Colonic mucosa (tissue), 4 donors: ENCODE data around the gene DPY19L1. TPM values are rescaled to one million over a fixed set of nuclear protein-coding genes. Genes with fewer than 3 reads are reported as not detected.
"Not testable (repeated sequence)": the region's sequence is repeated elsewhere in the genome, so short reads cannot be mapped to it uniquely, and the experiment has no call there.

Experiments used
- DNase-seq: peaks from one replicate; pipeline ENCODE4 v3.0.0-alpha.2; 2020
- H3K27ac ChIP-seq: fragments of 200-600 bp; one replicate; pipeline ENCODE4 v1.8.0; 2021
- H3K27me3 ChIP-seq: fragments of 200-600 bp; one replicate; pipeline ENCODE4 v1.8.0; 2021
- H3K36me3 ChIP-seq: fragments of 200-600 bp; one replicate; pipeline ENCODE4 v1.8.0; 2021
- H3K4me1 ChIP-seq: fragments of 200-600 bp; one replicate; pipeline ENCODE4 v1.8.0; 2021; ENCODE audit warnings: mild to moderate bottlenecking
- H3K4me3 ChIP-seq: fragments of 200-600 bp; one replicate; pipeline ENCODE4 v1.8.0; 2021
- H3K9ac ChIP-seq, 2 donors: one replicate each; pipeline ENCODE4 v1.7.0; 2013; ENCODE audit warnings: control low read depth in 2 of 2, low read depth in 2 of 2, low read length in 2 of 2
- H3K9me3 ChIP-seq: fragments of 200-600 bp; one replicate; pipeline ENCODE4 v1.8.0; 2021
- CTCF ChIP-seq: fragments of 200-600 bp; IDR thresholded peaks from one replicate; pipeline ENCODE4 v1.8.0; 2022; ENCODE audit warnings: antibody characterized with exemption, mild to moderate bottlenecking
- intact Hi-C: fragments of 100-400 bp; cut with DNase I; formaldehyde crosslinking; loops from one replicate; pipeline ENCODE4 v1.14.1; 2022
- total RNA-seq, 2 donors: library from RNA; stranded (reverse); fragmentation: NEBNext Ultra II Directional in 1 of 2; extraction: Animal tissue kit (Norgen Biotek cat#: 25700) in 1 of 2; gene quantifications; one replicate each; pipeline ENCODE4 v1.2.1, GENCODE V29; 2021
- donor health status: healthy.
- donor health status: DM: no; HTN: no; CAD: no.
- donor health status: DM: no; HTN: no; CAD: no.

Gene DPY19L1
- total RNA-seq, 2 donors from 2014 or later = 21.9 to 26.2 TPM

GRCh38 chr7:34900891-34901513 lies 136.3 kb downstream of the DPY19L1 start:
- intact Hi-C loops = no loop called here
- Histone ChIP-seq H3K4me3 (no peak overlapping the region), H3K27ac (no peak overlapping the region), H3K36me3 (no peaks in the 10 kb centered on the region), H3K27me3 (no peaks in the 10 kb centered on the region), H3K9me3 (no peaks in the 10 kb centered on the region), H3K9ac (no peak overlapping the region), H3K4me1 (no peaks in the 10 kb centered on the region)
- DNase-seq = no peak
- no peak for TF ChIP-seq CTCF

- no peak for DNase-seq
- Histone ChIP-seq H3K27me3 (no peaks in the 10 kb centered on the region), H3K4me3 (no peak overlapping the region), H3K4me1 (no peaks in the 10 kb centered on the region), H3K36me3 (no peaks in the 10 kb centered on the region), H3K9ac (no peak overlapping the region), H3K27ac (no peak overlapping the region), H3K9me3 (no peaks in the 10 kb centered on the region)
- intact Hi-C loops = no loop called here
- TF ChIP-seq CTCF = no peak
Observed at GRCh38 chr7:34895202-34895601, 142.1 kb downstream of the DPY19L1 start.

- Histone ChIP-seq H3K9me3 (no peaks in the 10 kb centered on the region), H3K27ac (no peak overlapping the region), H3K36me3 (no peaks in the 10 kb centered on the region), H3K4me1 (no peaks in the 10 kb centered on the region), H3K4me3 (no peak overlapping the region), H3K27me3 (no peaks in the 10 kb centered on the region), H3K9ac (no peak overlapping the region)
- intact Hi-C loops = no loop called here
- no peak for DNase-seq
- no peak for TF ChIP-seq CTCF
Observed at GRCh38 chr7:34889951-34890350, 147.3 kb downstream of the DPY19L1 start.

GRCh38 chr7:34886856-34887255 lies 150.4 kb downstream of the DPY19L1 start:
- Histone ChIP-seq H3K4me3 (no peak overlapping the region), H3K36me3 (no peaks in the 10 kb centered on the region), H3K27me3 (no peaks in the 10 kb centered on the region), H3K4me1 (no peaks in the 10 kb centered on the region), H3K9me3 (no peaks in the 10 kb centered on the region), H3K9ac (no peak overlapping the region), H3K27ac (no peak overlapping the region)
- intact Hi-C loops = no loop called here
- no peak for TF ChIP-seq CTCF
- no peak for DNase-seq

GRCh38 chr7:34883855-34884254 lies 153.4 kb downstream of the DPY19L1 start:
- H3K27ac ChIP-seq, H3K9ac ChIP-seq, H3K36me3 ChIP-seq, H3K4me1 ChIP-seq, DNase-seq, H3K27me3 ChIP-seq, H3K9me3 ChIP-seq, intact Hi-C loops, H3K4me3 ChIP-seq: not testable (repeated sequence)

GRCh38 chr7:34879871-34880270 lies 157.4 kb downstream of the DPY19L1 start:
- Histone ChIP-seq H3K36me3 (no peaks in the 10 kb centered on the region), H3K4me1 (no peaks in the 10 kb centered on the region), H3K9ac (no peak overlapping the region), H3K4me3 (no peak overlapping the region), H3K9me3 (no peaks in the 10 kb centered on the region), H3K27me3 (no peaks in the 10 kb centered on the region), H3K27ac (no peak overlapping the region)
- no peak for TF ChIP-seq CTCF
- intact Hi-C loops = no loop called here
- no peak for DNase-seq

GRCh38 chr7:34878944-34879735 lies 158.1 kb downstream of the DPY19L1 start:
- intact Hi-C loops, DNase-seq: not testable (repeated sequence)

More at GRCh38 chr7:34878944-34879735, 158.1 kb downstream of the DPY19L1 start:
- not testable (repeated sequence) for H3K27ac ChIP-seq, H3K9me3 ChIP-seq, H3K9ac ChIP-seq, H3K4me3 ChIP-seq, H3K27me3 ChIP-seq, H3K36me3 ChIP-seq, H3K4me1 ChIP-seq
